Liver (tissue), 9 donors: Measurements from ENCODE around the gene MS4A8. TPM values are rescaled to one million over a fixed set of nuclear protein-coding genes. Genes with fewer than 3 reads are reported as not detected.
"Not testable (repeated sequence)": the region's sequence is repeated elsewhere in the genome, so short reads cannot be mapped to it uniquely, and the experiment has no call there.

ENCODE experiments used
- DNase-seq: peaks from one replicate; pipeline ENCODE4 v3.0.0-alpha.2; 2017; ENCODE audit warnings: low spot score
- H3K27ac ChIP-seq, 2 donors: one replicate each; pipeline ENCODE4 v1.7.0; 2013; ENCODE audit warnings: inconsistent platforms in 2 of 2, low read length in 2 of 2, control low read depth in 1 of 2, low read depth in 1 of 2, mild to moderate bottlenecking in 1 of 2
- H3K27me3 ChIP-seq, 4 donors: one replicate each; pipeline versions ENCODE4 v1.6.1 to v1.7.0; 2013; ENCODE audit warnings: low read length in 3 of 4, inconsistent platforms in 1 of 4, mild to moderate bottlenecking in 1 of 4, moderate library complexity in 1 of 4; ENCODE audit not compliant: control insufficient read depth in 4 of 4, insufficient read depth in 4 of 4
- H3K36me3 ChIP-seq, 4 donors: one replicate each; pipeline versions ENCODE4 v1.6.1 to v1.7.0; 2013; ENCODE audit warnings: low read length in 3 of 4, mild to moderate bottlenecking in 3 of 4, low read depth in 1 of 4, moderate library complexity in 1 of 4; ENCODE audit not compliant: control insufficient read depth in 4 of 4, insufficient read depth in 3 of 4
- H3K4me1 ChIP-seq, 4 donors: one replicate each; pipeline versions ENCODE4 v1.6.1 to v1.7.0; 2013; ENCODE audit warnings: low read length in 3 of 4, mild to moderate bottlenecking in 3 of 4, moderate library complexity in 1 of 4; ENCODE audit not compliant: control insufficient read depth in 4 of 4, insufficient read depth in 4 of 4
- H3K4me3 ChIP-seq, 3 donors: one replicate each; pipeline versions ENCODE4 v1.6.1 to v1.7.0; 2013; ENCODE audit warnings: low read length in 3 of 3, control low read depth in 1 of 3, low read depth in 1 of 3, mild to moderate bottlenecking in 1 of 3
- H3K9ac ChIP-seq, 2 donors: one replicate each; pipeline ENCODE4 v1.7.0; 2013; ENCODE audit warnings: low read length in 2 of 2, mild to moderate bottlenecking in 2 of 2, moderate library complexity in 2 of 2, control low read depth in 1 of 2, low read depth in 1 of 2
- H3K9me3 ChIP-seq, 4 donors: one replicate each; pipeline versions ENCODE4 v1.6.1 to v1.7.0; 2013; ENCODE audit warnings: low read length in 3 of 4; ENCODE audit not compliant: control insufficient read depth in 4 of 4
- ATF3 ChIP-seq: IDR thresholded peaks from 2 replicates; pipeline ENCODE4 v1.6.1; 2016; ENCODE audit warnings: antibody characterized with exemption
- CTCF ChIP-seq: fragments of 150-350 bp; IDR thresholded peaks from 2 replicates; pipeline ENCODE4 v1.5.1; 2017; ENCODE audit warnings: improper control_type of control experiment, low read depth, low read length; ENCODE audit not compliant: missing input control
- EGR1 ChIP-seq, 2 donors: IDR thresholded peaks; 2 replicates each; pipeline ENCODE4 v1.6.1; 2016 to 2018; ENCODE audit warnings: antibody characterized with exemption in 2 of 2, low read depth in 2 of 2
- FOXA1 ChIP-seq: IDR thresholded peaks from 2 replicates; pipeline ENCODE4 v1.6.1; 2016; ENCODE audit warnings: antibody characterized with exemption
- FOXA2 ChIP-seq: IDR thresholded peaks from 2 replicates; pipeline ENCODE4 v1.6.1; 2016; ENCODE audit warnings: antibody characterized with exemption
- GABPA ChIP-seq, 2 donors: IDR thresholded peaks in 1 of 2; conservative IDR thresholded peaks in 1 of 2; 2 replicates each; pipeline ENCODE4 v1.6.1; 2016; ENCODE audit warnings: antibody characterized with exemption in 2 of 2, mild to moderate bottlenecking in 1 of 2, moderate library complexity in 1 of 2
- HNF4A ChIP-seq, 2 donors: conservative IDR thresholded peaks; 2 replicates each; pipeline ENCODE4 v1.6.1; 2016; ENCODE audit warnings: antibody characterized with exemption in 2 of 2, mild to moderate bottlenecking in 2 of 2
- JUND ChIP-seq, 2 donors: IDR thresholded peaks; 2 replicates each; pipeline ENCODE4 v1.6.1; 2016; ENCODE audit warnings: antibody characterized with exemption in 2 of 2
- MAX ChIP-seq: IDR thresholded peaks from 2 replicates; pipeline ENCODE4 v1.6.1; 2016; ENCODE audit warnings: antibody characterized with exemption
- NR2F2 ChIP-seq: IDR thresholded peaks from 2 replicates; pipeline ENCODE4 v1.6.1; 2016; ENCODE audit warnings: antibody characterized with exemption
- RAD21 ChIP-seq, 2 donors: IDR thresholded peaks; 2 replicates each; pipeline ENCODE4 v1.6.1; 2016; ENCODE audit warnings: antibody characterized with exemption in 2 of 2, mild to moderate bottlenecking in 2 of 2
- REST ChIP-seq: IDR thresholded peaks from 2 replicates; pipeline ENCODE4 v1.6.1; 2016; ENCODE audit warnings: antibody characterized with exemption, mild to moderate bottlenecking
- RXRA ChIP-seq, 2 donors: IDR thresholded peaks; 2 replicates each; pipeline ENCODE4 v1.6.1; 2017 to 2018; ENCODE audit warnings: antibody characterized with exemption in 2 of 2, mild to moderate bottlenecking in 1 of 2
- SP1 ChIP-seq: IDR thresholded peaks from 2 replicates; pipeline ENCODE4 v1.6.1; 2018; ENCODE audit warnings: antibody characterized with exemption, mild to moderate bottlenecking
- ZBTB33 ChIP-seq: IDR thresholded peaks from 2 replicates; pipeline ENCODE4 v1.6.1; 2016; ENCODE audit warnings: antibody characterized with exemption
- WGBS: extraction: QIAGEN DNeasy Blood & Tissue Kit; methylation state at CpG from one replicate; pipeline ENCODE4 v1.1.7; 2013; 5-methylcytosine and 5-hydroxymethylcytosine counted together
- polyA plus RNA-seq, 2 donors: library from polyadenylated mRNA; stranded (reverse) in 1 of 2; unstranded in 1 of 2; fragments of 200-250 nt in 1 of 2; fragments of >200 nt in 1 of 2; fragmentation: Nextera tagmentation in 1 of 2; extraction: Ambion mirVana in 1 of 2; gene quantifications; one replicate each; pipeline versions ENCODE4 v1.2.1 to v1.2.3, GENCODE V29; 2013 to 2015
- total RNA-seq, 2 donors: library from RNA; depleted of rRNA; stranded (reverse); fragments of >200 nt; gene quantifications; one replicate each; pipeline ENCODE4 v1.2.3, GENCODE V29; 2014
- donor health status: healthy.
- donor health status: healthy.
- donor health status: healthy.
- donor health status: healthy.
- donor health status: healthy.

Gene MS4A8
- total and polyA plus RNA-seq, 4 donors, result 0.08 TPM; not detected in 3

GRCh38 chr11:60680455-60681119 lies 18.8 kb upstream of the MS4A8 start:
- peaks cover 5 to 13% (median 7%) of the 10 kb centered on the region in 4 donors for H3K9me3 ChIP-seq
- H3K9ac ChIP-seq, result no peak overlapping the region
- no peak for DNase-seq
- TF ChIP-seq FOXA1 (no peak), CTCF (no peak), NR2F2 (no peak), RXRA (IDR thresholded peaks at IDR 0.05) (no peak)
- H3K27me3 ChIP-seq, result no peaks in the 10 kb centered on the region
- H3K4me3 ChIP-seq, result no peak overlapping the region
- 68% methylated on average over 3 of the region's 3 CpGs for WGBS
- no peaks in the 10 kb centered on the region for H3K36me3 ChIP-seq
- H3K27ac ChIP-seq, result no peak overlapping the region
- no peaks in the 10 kb centered on the region for H3K4me1 ChIP-seq

- H3K27ac ChIP-seq, DNase-seq, H3K9me3 ChIP-seq, H3K4me1 ChIP-seq, H3K36me3 ChIP-seq, H3K27me3 ChIP-seq, H3K9ac ChIP-seq, H3K4me3 ChIP-seq: not testable (repeated sequence)
- WGBS, result 91% methylated on average over 2 of the region's 2 CpGs
Measured at GRCh38 chr11:60684541-60684848, 14.9 kb upstream of the MS4A8 start.

GRCh38 chr11:60691661-60692060 lies 7.8 kb upstream of the MS4A8 start:
- no peak overlapping the region for H3K4me3 ChIP-seq
- no peak overlapping the region for H3K27ac ChIP-seq
- no peaks in the 10 kb centered on the region for H3K4me1 ChIP-seq
- peaks cover 0 to 3% (median 0%) of the 10 kb centered on the region in 4 donors for H3K27me3 ChIP-seq
- no peak for DNase-seq
- WGBS, result 82% methylated on average over 5 of the region's 5 CpGs
- H3K9ac ChIP-seq, result no peak overlapping the region
- no peaks in the 10 kb centered on the region for H3K36me3 ChIP-seq
- TF ChIP-seq ZBTB33, result no peak
- no peak for TF ChIP-seq NR2F2
- TF ChIP-seq FOXA1, result no peak
- no peak for TF ChIP-seq RXRA (IDR thresholded peaks at IDR 0.05)
- TF ChIP-seq EGR1 (IDR thresholded peaks at IDR 0.05; ENCODE audit: low read depth in 2 of 2), result no peak
- no peak for TF ChIP-seq MAX
- no peak for TF ChIP-seq JUND (IDR thresholded peaks at IDR 0.05)
- TF ChIP-seq CTCF, result no peak
- TF ChIP-seq ATF3, result no peak
- no peak for TF ChIP-seq HNF4A (conservative IDR thresholded peaks at IDR 0.05)
- no peak for TF ChIP-seq SP1
- no peak for TF ChIP-seq GABPA (IDR thresholded peaks at IDR 0.05 in 1 of 2, conservative IDR thresholded peaks at IDR 0.05 in 1 of 2)
- no peak for TF ChIP-seq FOXA2
- TF ChIP-seq RAD21 (IDR thresholded peaks at IDR 0.05), result no peak
- TF ChIP-seq REST, result no peak
- no peaks in the 10 kb centered on the region for H3K9me3 ChIP-seq
